Esophagus mucosa (tissue), 1 donor: ENCODE data around the gene CASKIN1. TPM values are rescaled to one million over a fixed set of nuclear protein-coding genes. Genes with fewer than 3 reads are reported as not detected.
"Not testable (repeated sequence)": the region's sequence is repeated elsewhere in the genome, so short reads cannot be mapped to it uniquely, and the experiment has no call there.

Experiments
- ATAC-seq: fragments of 200-7000 bp; cut with Tn5 transposase; one replicate; pipeline ENCODE4 v1.9.1; 2020
- total RNA-seq: library from RNA; stranded (reverse); gene quantifications from one replicate; pipeline ENCODE4 v1.2.4, GENCODE V29; 2023
- donor health status: DM: yes; HTN: yes; CAD: no.

CASKIN1 gene
- total RNA-seq, 1 donor from 2014 or later, result 0.08 TPM

DNA sequence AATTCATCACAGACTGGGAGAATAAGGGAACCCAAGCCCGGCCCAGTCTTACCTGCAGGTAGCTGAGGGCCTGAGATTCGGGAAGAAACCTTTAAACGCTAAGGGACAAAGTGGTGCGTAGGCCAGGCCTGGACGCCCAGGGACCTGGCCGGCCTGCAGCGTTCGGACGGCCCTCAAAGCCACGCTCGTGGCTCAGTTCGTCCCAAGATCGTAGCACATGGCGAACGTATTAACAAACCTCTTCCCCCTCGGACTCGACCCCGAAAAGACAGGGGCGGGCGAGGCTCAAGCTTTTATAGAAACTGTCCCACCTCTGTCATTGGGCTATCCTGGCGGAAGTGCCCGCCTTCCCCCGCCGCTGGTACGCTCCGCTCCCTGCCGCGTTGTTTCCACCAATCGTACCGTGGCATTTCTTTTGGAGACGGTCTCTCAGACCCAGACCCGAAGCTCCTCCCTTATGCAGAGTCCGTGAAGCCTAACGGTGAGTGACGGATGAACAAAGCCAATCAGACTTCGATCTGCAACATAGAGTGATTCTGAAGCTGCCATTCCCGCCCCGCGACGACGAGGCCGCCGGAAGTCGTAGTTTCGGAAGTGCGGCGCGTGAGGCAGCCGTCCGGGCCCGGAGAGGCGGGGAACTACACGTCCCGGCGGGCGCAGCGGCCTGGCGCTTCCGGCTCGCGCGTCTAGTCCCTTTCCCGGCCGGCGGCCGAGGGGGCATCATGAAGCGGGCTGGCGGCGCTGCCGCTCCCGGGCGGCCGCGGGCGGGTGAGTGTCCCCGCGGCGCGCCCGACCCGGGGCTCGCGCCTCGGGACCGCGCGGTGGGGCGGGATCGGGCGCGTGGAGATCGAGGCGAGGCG lies 41.1 kb downstream of the CASKIN1 start, which contains the start of gene TRAF7:
Gene TRAF7 (plus strand): TSS at position 692 of the 860 bp plus-strand sequence. CDS start 8,139 bp downstream, outside the sequence.
- peak; percentile 81 for ATAC-seq

DNA sequence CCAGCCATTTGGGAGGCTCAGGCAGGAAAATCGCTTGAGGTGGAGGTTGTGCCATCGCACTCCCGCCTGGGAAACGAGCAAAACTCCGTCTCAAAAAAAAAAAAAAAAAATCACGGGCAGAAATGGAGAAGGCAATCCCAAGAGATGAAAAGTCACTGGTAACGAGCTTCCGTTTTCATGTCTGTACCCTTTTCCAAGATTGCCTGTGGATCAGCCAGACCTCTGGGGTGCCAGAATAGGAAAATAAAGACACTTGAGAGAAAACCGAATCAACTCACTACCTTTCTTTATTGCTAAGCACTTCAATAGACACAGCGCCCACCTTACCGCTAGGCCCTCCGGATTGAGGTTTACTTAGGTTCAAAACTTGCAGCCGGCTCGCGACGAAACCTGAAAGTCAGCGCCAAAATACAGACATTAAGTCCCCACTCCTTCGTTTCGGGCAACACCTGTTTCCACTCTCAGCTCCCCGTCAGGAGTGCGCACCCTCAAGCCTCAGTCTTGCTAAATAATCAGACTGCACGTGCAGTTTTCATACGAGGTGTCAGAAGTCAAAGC lies 41.8 kb downstream of the CASKIN1 start:
- ATAC-seq, result no peak

DNA sequence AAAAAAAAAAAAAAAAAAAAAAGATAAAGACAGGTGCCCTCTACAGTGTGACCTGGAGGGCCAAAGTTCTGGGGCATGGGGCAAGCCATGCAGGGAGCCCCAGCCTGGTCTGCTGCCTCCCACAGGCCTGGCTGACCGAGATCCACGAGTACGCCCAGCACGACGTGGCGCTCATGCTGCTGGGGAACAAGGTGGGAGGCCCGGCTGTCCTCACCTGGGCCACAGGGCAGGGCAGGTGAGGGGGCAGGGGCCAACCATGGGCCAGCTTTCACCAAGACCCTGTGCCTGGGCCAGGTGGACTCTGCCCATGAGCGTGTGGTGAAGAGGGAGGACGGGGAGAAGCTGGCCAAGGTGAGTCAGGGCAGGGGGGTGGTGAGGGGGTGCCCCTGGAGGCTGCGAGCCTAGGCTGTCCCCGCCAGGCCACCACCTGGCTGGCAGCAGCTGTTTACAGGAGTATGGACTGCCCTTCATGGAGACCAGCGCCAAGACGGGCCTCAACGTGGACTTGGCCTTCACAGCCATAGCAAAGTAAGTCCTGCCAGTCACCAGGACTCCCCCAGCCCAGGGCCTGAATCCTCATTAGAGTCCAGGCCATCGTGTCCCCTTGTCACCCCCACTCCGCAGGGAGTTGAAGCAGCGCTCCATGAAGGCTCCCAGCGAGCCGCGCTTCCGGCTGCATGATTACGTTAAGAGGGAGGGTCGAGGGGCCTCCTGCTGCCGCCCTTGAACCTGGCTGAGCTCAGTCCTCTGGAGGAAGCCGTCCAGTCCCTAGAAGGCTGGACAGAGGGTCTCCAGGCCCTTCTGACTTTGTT lies 43.5 kb downstream of the CASKIN1 start:
- ATAC-seq, result no peak

DNA sequence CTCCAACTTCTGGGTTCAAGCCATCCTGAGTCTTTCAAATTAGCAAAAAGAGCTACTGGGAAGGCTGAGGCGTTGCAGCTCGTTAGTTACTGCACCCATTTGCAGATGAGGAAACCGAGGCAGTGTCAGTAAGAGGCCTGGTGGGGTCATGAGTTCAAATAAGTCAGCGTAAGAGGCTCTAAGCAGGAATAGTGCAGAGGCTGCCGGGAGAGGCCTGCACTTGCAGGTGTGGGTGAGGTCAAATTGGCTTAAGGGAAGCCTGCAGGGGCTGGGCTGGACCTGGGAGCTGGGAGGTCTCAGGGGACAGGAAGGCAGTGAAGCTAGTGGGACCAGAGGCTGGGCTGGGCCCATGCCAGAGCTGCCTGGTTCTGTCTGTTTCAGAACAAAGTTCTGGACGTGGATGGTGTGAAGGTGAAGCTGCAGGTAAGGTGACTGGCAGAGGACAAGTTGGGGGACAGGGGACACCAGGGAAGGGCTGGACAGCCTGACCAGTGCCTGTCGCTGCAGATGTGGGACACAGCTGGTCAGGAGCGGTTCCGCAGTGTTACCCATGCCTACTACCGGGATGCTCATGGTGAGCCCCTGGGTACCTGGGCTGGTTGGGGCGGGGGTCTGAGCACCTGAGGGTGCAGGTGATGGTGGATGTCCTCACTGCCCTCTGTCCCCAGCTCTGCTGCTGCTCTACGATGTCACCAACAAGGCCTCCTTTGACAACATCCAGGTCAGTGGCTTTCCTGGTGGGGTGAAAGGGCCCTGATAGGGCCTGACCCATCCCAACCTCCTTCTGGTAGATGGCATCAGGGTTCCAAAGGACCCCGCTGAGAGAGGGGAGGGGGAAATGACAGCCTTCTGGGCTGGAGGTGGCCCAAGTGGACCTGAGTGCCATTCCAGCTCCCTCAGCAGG lies 45.0 kb downstream of the CASKIN1 start:
- no peak for ATAC-seq

DNA sequence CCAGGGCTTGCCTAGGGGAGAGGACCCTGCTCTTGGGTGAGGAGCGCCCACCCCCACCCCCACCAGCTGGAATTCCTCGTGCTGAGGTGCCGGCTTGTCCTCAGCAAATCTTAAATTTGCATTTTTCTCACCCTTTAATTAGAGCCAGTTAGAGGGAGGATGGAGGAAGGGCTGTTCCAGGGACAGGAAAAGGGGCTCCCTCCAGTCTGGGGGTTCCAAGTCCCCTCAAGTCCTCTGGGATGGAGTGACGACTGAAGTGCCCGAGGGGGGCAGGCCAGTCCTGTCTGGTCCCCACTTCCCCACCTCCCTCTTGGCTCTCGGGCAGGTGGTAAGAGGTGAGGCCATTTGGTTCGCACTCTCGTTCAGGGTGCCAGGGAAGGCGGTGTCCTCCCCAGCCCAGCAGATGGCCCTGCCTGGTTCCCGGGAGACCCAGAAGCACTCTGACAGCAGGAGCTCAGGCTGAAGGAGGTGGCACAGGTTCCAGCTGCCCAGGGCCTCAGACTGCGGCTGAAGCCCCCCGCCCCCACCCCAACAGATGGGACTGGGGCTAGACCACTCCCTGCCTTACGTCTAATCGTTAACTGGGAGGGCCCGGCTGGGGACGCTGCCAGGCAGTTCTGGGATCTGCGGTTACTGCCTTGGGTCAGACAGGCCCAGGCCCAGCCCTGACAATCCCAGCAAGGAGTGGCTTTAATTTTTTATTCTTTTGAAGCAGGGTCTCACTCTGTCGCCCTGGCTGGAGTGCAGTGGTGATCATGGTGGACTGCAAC lies 45.8 kb downstream of the CASKIN1 start:
- no peak for ATAC-seq

DNA sequence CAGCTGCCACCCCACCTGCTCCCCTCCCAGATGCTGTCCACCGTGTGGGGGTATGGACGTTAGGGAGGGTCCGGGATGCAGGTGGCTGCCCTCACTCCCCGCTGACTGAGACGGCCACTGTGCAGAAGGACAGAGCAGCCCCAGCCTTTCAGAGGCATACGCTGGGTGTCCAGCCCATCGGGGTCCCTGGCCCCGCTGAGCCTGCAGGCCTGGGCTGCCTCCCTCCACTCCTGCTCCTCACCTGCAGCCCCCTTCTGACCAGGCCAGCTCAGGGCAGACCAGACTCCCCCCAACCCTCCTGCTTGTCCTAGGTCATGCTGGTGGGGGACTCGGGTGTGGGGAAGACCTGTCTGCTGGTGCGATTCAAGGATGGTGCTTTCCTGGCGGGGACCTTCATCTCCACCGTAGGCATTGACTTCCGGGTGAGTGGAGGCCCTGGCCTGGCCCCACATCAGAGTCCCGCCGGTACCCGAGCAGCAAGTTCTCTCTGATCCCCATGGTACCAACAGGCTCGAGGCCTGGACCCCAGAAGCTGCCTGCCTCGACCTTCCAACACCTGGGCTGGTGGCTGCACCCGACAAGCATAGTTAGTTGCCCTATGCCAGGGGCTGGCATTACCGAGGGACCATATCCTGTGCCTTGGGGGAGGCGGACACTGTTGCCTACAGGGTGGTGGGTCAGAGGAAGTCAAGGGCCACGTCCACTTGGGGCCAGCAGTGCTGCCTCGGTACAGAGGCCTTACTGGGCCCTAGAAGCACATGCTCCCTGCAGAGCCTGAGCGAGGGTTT lies 46.6 kb downstream of the CASKIN1 start:
- no peak for ATAC-seq

DNA sequence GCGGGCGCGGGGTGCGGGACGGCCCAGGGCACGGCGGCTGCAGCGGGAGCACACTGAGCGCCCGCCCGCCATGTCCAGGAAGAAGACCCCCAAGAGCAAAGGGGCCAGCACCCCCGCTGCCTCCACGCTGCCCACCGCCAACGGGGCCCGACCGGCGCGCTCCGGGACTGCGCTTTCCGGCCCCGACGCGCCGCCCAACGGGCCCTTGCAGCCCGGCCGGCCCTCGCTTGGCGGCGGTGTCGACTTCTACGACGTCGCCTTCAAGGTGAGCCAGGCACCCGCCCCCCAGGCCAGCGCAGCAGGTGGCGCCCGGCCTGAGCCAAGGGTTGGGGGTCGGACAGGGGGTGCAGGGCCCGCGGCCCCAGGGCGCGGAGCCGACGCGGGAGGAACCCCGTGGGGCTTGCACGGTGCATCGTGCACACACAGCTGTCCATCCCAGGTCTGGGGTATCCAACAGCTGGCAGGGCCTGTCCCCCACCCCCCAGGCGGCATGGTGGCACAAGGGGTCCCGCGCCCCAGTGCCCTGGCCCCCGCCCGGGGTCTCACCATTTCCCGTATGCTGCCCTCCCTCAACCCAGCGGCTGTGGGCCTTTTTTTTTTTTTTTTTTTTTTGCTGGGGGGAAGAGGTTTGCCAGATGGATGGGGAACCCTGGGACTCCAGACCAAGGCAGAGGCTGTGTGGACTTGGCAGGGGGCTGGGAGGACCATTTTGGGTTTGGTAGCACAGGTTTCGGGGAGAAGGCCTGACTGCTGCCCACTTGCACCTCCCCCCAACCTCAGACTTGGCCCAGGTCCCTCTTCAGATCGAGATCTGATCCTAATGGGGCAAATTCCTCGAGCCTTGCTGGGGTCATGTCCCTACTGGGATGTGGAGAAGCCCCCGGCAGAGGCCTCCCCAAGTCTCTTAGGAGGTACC lies 47.4 kb downstream of the CASKIN1 start:
- ATAC-seq, result peak; percentile 0

DNA sequence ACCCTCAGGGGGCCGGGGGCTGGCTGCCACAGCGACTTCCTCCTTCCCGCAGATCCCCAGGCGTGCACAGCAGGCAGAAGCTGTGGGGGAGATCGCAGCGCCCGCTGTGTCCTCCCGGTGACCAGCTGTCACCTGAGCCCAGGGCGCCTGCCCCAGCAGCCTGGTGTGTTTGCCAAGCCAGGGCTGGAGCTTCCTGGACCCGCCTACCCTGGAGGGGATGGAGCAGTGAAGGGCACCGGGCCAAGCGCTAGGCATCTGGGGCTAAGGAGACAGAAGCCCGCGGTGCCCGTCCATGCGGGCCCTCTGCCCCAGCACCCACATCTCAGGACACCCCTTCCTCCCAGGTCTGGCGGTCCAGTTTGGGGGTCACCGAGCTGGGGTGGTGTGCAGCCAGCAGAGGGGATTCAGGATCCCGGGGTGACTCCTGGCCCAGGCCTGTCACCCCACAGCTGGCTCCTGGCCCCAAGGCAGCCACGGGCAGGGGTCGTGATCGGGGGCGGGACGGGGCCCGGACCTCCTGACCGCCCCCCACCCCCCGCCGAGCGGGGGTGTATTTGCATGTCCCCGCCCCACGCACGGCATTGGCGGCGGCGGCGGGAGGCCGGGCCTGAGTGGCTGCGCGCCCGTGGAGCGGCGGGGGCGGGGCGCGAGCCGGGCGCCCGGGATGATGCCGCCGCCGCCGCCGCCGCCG lies 48.3 kb downstream of the CASKIN1 start, which contains the start of gene RAB26:
Gene RAB26 (plus strand): TSS at position 645 of the 691 bp plus-strand sequence. CDS start 159 bp downstream, outside the sequence.
- ATAC-seq, result peak; percentile 63

DNA sequence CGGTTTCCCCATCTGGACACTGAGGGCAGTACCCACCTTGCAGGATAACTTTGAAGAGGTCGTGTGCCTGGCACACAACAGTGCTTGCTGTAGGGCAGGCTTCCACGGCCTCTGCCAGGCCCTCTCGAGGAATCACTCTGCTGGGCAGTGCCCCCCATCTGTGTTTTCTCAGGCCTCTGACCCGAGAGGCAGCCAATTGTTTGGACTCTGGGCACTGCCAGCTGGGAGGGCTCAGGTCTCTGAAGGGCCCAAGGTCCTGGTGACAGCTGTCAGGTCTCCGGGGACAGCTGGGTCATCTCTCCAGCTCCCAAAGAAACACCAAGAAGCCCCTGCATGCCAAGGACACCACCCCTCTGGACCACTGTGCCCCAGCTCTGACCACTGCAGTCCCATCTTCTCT lies 49.0 kb downstream of the CASKIN1 start:
- ATAC-seq, result no peak

DNA sequence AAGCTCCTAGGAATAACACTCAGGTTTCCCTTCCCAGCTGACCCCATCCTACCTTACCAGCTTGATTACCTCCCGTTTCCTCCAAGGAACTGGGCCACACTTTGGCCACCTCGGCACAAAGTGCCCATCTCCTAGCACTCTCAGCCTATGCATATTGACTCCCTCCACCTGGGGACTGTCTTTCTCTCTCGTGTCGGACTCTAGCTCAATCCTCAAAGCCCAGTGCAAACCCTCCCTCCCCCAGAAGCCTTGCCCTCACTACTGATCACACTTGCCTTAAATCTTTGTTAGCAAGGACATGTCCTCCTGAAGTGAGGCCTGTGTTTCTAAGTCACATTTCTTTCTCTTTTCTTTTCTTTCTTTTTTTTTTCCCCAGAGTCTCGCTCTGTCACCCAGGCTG lies 50.6 kb downstream of the CASKIN1 start:
- ATAC-seq, result no peak

DNA sequence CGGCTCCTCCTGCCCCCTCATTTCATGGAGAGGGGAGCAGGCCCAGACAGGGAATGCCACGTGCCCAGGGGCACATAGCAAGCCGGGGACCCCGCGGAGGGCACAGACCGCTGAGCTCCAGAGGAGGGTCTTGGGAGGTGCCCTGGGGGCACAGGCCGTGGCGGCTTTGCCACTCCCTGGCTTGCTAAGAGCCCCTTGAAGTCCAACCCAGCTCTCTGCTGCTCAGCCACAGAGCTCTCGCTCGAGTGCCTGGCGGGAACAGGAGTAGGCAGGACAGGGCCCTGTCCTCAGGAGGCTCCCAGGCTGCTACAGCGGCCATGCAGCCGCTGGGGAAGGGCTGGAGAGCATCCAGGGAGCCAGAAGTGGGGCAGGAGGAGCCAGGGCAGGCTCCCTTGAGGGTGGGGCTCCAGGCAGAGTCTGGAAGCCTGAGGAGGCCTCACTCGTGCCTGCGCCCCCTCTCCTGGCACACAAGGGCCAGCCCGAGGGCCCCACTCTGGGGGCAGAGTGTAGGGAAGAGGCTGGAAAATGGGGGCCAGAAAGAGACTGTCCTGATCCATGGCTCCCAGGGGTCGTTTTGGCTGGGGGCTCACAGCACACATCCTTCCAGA lies 52.4 kb downstream of the CASKIN1 start:
- ATAC-seq, result no peak

DNA sequence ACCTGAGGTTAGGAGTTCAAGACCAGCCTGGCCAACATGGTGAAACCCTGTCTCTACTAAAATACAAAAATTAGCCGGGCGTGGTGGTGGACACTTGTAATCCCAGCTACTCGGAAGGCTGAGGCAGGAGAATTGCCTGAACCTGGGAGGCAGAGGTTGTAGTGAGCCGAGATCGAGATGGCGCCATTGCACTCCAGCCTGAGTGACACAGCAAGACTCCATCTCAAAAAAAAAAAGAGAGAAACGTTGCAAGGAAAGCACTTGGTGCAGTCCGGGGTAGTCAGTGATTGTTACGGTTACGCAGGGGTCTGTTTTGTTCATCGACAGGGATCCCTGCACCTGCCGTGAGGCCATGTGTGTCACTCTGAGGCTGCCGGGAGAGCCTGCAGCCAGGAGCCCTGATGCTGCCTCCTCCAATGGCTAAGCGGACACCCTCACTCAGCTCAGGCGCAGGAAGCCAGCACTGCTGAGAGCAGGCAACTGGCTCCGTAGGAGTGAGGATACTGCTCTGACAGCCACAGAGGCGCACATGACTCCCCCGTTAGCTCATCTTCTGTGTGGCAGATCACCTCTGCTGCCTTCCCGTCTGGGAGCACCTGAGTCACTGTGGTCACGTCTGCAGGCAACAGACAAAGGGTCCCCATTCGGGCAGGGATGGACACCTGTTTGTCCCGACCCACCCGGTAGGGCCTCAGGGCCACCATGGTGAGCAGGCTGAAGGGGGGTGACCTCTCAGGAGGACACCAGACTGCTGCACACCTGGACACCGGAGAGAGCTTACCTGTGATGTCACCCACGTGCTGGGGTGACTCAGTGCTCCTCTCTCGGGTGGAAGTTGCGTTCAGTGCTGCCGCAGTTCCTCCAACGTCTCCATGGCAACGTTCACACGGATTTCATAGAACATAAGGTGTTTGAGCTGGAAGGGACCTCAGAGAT lies 53.2 kb downstream of the CASKIN1 start:
- peak; percentile 19 for ATAC-seq

DNA sequence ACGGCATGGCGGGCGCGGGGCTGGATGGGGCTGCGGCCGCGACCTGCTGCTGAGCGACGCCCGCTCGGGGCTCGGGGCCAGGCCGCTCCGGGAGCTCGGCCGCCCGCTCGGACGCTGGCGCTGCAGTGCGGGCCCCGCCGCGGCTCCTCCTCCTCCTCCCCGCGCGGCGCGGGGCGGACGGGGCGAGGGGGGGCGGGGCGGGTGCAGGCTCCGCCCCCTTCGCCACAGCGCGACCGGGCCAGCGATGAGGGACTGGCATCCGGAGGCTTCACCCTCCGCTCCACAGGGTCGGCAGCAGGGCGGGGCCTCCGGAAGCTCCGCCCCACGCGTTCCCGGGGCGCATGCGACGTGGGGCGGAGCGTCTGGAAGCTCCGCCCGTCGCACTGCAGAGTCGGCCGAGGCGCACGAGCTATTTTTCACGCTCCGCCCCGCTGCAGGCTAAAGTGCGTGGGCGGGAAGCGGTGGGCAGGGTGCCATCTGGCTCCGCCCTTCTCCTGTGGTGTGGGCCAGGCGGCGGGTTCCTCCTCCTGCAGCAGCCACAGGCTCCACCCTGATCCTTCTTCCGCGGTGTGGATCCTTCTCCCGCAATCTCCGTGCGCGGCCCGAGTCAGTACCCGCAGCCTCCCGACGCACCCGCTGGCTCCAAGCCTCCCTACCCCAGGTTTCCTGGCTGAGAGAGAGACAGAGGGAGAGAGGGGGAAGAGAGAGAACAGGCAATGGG lies 60.5 kb downstream of the CASKIN1 start, which contains the start of gene PKD1:
Gene PKD1 (minus strand): TSS at position 129 of the 721 bp plus-strand sequence. CDS start 209 bp downstream, outside the sequence.
- peak; percentile 84 for ATAC-seq

DNA sequence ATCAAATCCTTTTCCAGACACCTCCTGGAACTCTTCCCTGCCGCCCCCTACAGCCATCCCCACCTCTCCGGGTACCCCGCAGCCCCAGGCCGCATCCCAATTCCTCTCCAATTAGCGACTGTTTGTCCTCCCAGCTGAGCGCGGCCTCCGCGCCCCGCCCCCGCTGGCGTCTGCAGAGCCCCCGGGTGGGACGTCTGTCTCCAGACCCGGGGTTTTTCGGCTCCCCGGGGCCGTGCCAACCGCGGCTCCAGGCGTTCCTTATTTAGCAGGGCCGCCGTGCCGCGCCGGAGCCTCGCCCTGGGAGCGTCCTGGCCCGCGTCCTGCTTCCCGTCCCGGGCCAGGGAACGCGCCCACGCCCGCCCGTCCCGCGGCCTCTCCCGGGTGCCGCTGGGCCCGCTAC lies 61.3 kb downstream of the CASKIN1 start:
- not testable (repeated sequence) for ATAC-seq

DNA sequence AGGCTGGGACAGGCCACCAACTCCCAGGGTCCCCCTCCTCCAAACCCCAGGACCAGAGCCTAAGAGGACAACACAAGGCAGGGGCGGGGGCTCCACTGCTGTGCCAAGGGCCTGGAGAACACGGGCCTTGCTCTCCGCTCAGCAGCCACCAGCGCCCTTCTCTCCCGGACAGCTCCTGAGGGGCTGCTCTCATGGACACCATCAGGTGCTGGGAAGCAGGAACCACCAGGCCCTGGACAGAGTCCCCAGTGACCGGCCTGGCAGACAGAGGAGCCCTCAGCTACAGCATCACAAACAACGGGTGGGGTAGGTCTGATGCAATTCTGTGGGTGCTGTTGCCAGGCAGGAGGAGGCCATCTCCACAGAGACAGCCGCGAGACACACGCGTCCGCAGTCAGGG lies 62.6 kb downstream of the CASKIN1 start:
- ATAC-seq, result not testable (repeated sequence)

DNA sequence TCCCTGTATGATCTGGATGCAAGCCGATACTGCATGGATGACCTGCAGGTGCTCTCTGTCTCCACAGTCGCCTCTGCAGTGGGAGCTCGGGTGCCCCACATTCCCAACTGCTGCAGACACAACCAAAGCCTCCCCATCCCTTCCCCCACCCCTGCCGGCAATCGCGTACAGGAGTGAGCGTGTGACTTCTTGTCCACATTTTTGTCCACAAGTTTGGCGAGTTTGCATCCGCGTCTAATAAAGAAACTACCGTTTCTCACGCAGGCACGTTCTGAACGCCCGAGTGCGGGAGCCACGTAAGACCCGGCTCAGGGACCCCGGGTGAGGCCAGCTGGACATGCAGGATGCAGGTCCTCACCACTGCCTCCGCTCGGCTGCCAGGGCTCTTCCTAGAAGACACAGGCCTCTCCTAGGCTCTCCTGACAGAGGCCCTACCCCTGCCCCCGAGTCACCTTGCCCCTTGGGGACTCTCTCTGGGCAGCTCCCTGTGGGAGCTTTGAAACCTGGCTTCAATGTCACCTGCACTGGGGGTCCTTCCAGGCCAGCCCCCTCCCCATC lies 66.4 kb downstream of the CASKIN1 start:
- peak; percentile 4 for ATAC-seq
